GM18519 (cell line): ENCODE data around the gene GFOD2.

Experiments
- ATAC-seq: cut with Tn5 transposase; IDR thresholded peaks from one replicate; pipeline ENCODE4 v1.9.1; 2021; ENCODE audit warnings: mild to moderate bottlenecking, moderate library complexity; ENCODE audit not compliant: unreplicated experiment, low FRiP score

The GFOD2 gene

DNA sequence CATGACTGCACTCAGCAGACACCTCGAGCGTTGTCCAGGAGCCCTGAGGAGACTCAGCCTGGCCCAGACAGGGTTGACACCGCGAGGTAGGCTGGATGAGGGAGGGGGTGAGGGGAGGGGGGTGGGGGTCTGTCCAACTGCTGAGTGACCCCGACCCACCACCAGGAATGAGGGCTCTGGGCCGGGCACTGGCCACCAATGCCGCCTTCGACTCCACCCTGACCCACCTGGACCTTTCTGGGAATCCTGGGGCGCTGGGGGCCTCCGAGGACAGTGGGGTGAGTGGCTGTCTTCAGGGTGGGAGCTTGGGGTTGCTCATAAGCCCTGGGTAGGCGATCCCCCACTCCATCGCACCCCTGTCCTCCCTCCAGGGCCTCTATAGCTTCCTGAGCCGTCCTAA is 71.4 kb downstream of the GFOD2 start:
- ATAC-seq = no peak

DNA sequence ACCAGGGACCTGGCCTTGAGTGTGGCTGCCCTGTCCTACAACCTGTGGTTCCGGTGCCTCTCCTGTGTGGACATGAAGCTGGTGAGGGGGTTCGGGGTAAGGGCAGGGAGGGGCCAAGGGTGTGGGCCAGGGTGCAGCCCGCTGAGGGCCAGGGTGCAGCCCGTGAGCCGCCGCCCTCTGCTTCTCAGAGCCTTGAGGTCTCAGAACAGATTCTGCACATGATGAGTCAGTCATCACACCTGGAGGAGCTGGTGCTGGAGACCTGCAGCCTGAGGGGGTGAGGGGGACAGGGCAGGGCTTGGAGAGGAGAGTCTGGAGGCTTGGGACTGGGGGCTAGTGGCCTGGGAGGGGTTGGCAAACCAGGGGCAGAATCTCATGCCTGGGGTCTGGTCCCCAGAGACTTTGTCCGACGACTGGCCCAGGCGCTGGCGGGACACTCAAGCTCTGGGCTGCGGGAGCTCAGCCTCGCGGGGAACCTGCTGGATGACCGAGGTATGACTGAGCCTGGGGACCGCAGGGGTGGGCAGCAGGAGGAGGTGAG is 71.9 kb downstream of the GFOD2 start:
- ATAC-seq = no peak

DNA sequence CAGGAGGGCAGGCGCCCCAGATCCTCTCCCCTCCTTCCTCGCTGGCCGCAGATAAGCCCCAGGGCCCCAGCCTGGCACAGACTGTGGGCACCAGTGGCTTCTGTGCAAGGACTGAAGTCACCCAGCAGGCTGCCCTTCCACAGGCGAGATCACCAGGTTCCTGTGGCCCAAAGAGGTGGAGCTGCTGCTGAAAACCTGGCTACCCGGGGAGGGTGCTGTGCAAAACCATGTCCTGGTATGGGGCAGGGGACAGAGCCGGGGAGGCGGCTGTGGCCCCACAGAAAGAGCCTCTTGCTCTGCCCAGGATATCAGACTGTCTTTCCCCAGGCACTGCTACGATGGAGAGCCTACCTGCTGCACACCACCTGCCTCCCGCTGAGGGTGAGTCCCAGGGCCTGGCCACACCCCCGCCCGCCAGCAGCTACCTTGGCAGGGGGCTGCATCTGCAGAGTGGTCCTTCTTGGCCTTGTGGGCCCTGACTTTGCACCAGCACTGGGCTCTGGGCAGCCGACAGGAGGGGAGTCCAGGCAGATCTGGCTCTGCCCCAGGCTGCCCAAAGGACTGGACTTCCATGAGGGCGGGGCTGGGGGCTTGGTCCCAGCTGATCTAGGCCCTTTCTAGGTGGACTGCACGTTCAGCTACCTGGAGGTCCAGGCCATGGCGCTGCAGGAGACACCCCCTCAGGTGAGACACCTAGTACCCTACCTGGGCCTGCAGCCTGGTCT is 73.6 kb downstream of the GFOD2 start:
- ATAC-seq = no peak

DNA sequence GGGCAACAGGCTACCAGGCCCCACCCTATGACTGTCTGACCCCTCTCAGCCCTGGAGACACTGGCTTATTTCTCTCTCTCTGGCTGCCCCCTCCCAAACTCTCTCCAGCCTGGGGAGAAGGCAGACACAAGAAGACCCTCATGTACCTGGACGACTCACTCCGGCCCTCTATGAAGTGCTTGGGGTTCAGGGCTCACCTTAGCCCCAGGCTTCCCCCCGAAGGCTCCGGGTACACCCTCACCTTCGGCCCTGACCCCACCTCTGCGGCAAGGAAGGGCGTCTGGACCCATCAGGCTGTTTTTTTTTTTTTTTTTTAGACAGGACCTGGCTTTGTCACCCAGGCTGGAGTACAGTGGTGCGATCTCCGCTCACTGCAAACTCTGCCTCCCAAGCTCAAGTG is 75.1 kb downstream of the GFOD2 start:
- ATAC-seq = no peak

DNA sequence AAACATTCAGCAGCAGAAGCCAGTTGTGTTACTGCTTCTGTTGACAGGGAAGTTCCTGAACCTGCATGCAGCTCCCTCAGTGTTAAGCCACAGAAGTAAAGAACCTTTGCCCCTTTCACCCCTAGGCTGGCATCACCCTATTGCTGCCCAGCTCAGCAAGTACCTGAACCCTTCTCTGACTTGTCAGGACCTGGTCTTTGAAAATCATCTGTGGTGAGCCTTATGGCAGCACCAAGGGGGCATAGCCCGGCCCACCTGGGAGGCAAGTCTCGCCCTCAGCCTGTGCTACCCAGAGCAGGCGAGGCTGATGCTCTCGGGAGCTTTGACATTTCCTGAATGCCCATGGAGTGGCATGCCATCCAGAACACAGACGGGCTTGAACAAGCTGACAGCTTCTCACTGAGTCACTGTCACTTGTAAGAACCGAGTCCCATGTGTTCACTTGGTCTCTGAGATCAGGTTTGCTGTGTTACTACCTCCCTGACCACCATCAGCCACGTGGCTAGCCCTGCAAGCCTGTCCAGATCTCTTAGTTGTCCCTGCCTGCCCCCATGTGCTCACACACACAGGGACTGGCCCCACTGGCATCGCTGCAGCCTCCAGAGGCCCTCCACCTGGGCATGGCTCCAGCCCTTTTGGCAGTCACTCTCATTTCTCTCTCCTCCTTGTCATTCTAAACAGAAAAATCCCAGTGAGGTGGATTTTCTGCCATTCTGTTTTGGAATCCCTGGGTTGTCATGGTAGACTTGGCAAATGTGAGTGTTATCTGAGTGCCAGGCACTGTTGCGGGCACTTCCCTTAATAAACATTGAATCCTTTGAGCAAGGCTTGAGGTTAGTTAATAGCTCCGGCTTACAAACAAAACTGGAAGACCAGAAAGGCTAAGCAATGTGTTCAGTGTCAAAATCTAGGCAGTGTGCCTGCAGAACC is 77.1 kb downstream of the GFOD2 start:
- no peak for ATAC-seq

DNA sequence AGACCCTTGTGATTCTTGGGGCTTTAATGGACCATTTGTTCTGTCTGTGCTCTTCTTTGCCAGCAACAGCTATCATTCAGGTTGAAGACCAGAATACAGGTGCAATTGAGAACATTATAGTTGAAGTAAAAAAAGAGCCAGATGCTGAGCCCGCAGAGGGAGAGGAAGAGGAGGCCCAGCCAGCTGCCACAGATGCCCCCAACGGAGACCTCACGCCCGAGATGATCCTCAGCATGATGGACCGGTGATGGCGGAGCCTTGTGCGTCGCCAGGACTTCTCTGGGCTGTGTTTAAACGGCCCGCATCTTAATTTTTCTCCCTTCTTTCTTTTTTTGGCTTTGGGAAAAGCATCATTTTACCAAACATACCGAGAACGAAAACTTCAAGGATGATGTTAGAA is 81.5 kb downstream of the GFOD2 start:
- ATAC-seq = no peak

DNA sequence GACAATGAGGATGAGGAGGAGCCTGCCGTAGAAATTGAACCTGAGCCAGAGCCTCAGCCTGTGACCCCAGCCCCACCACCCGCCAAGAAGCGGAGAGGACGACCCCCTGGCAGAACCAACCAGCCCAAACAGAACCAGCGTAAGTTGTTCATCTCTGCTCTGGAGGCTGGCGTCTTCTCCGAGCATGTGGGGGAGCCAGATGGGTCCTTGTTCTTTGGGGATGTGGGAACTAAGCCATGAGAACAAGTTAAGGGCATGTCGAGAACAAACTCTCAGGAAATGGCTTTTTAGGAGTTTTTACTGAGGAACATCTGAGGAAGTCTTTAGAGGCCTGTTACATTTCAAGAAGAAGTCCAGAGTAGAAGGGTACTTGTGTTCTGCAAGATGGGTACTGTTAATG is 82.4 kb downstream of the GFOD2 start:
- no peak for ATAC-seq

DNA sequence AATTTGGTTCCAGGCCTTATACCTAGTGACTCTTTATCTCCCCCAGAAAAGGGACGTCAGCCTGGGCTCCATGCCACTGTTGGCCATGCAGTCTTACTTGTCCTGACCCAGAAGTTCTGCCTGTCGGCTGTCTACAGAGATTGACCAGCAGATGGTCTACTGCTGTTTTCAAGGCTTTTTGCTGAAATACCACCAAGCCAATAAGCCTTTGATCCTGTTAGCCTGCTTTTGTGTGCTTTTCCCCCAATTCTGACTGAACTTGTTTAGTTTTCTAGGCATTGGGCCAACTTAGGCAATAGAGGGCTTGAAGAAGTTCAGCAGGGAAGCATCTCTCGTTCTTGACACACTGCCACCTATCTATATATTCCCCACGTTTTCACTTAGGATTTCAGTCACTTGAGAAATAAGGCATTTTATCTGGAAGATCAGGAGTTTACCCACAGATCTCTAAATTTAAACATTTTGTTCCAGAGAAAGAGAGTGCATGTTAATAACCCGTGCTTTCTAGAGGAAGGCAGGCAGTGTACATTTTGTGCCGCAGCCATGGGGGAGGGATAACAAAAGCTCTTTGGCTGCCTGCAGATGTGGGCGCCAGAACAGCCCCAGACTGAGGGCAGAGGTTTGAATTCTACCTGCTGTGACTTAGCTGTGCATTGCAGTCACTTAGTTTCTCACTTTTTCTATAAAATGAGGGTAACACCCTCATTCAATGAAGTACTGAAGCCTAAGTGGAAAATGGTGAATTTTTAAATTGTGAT is 86.5 kb downstream of the GFOD2 start:
- ATAC-seq = no peak

DNA sequence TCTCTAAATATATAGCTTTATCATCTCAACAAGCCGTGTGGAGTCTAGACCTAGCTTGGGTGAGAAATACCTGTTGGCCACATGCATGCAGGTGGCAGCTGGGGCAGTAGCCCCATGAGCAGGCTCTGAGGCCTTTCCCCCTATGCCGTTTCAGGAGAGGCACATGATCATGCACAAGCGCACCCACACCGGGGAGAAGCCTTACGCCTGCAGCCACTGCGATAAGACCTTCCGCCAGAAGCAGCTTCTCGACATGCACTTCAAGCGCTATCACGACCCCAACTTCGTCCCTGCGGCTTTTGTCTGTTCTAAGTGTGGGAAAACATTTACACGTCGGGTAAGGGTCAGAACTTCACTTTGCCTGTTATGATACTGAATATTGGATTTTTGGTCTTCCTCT is 90.9 kb downstream of the GFOD2 start:
- no peak for ATAC-seq
